ENCODE measurements around the gene AZU1.
"Not testable (repeated sequence)": the region's sequence is repeated elsewhere in the genome, so short reads cannot be mapped to it uniquely, and the experiment has no call there.

Gene AZU1

GRCh38 chr19:831407-832369, 4.1 kb downstream of the AZU1 start:
- DNase-seq, result no peak

- DNase-seq, result no peak
Measured at GRCh38 chr19:834216-834615, 6.6 kb downstream of the AZU1 start.

GRCh38 chr19:835210-835810, 7.7 kb downstream of the AZU1 start:
- no peak for DNase-seq

- no peak for DNase-seq
Measured at GRCh38 chr19:840519-841206, 13.0 kb downstream of the AZU1 start, which contains the start of gene PRTN3. TSS of gene PRTN3 (plus strand) at chr19:840999. CDS start at chr19:841009, 10 bp downstream.

GRCh38 chr19:842802-843179, 15.2 kb downstream of the AZU1 start:
- not testable (repeated sequence) for DNase-seq

GRCh38 chr19:843180-843835, 15.7 kb downstream of the AZU1 start:
- no peak for DNase-seq

GRCh38 chr19:843836-844545, 16.4 kb downstream of the AZU1 start:
- no peak for DNase-seq

- DNase-seq, result no peak
Measured at GRCh38 chr19:844546-844971, 16.9 kb downstream of the AZU1 start.

GRCh38 chr19:845707-846521, 18.3 kb downstream of the AZU1 start:
- no peak for DNase-seq

GRCh38 chr19:848386-848921, 20.8 kb downstream of the AZU1 start:
- DNase-seq, result peak; percentile 17

GRCh38 chr19:849195-849594, 21.6 kb downstream of the AZU1 start:
- not testable (repeated sequence) for DNase-seq

- peak; percentile 88 for DNase-seq
Measured at GRCh38 chr19:850221-850978, 22.8 kb downstream of the AZU1 start.

GRCh38 chr19:850979-851335, 23.3 kb downstream of the AZU1 start:
- DNase-seq, result no peak

GRCh38 chr19:852136-853013, 24.7 kb downstream of the AZU1 start, which contains the start of gene ELANE:
TSS of gene ELANE (plus strand) at chr19:852303. CDS start at chr19:852329, 26 bp downstream.
- peak; percentile 21 for DNase-seq

- no peak for DNase-seq
Measured at GRCh38 chr19:853014-853585, 25.5 kb downstream of the AZU1 start.

GRCh38 chr19:853614-854220, 26.1 kb downstream of the AZU1 start:
- not testable (repeated sequence) for DNase-seq

- no peak for DNase-seq
Measured at GRCh38 chr19:854549-854948, 26.9 kb downstream of the AZU1 start.

- no peak for DNase-seq
Measured at GRCh38 chr19:855142-855541, 27.5 kb downstream of the AZU1 start.

Data from right hindlimb (tissue), 1 donor.